ENCODE data around the gene GCAT.
A peak's percentile ranks its signal among the peaks of the same experiment; 100 is the strongest.

Gene GCAT

GRCh38 chr22:37807410-37808293, at the start of gene GCAT:
TSS of gene GCAT (plus strand) at chr22:37807934. CDS start at chr22:37807968, 34 bp downstream.
- peak; percentile 94 for DNase-seq

DNA sequence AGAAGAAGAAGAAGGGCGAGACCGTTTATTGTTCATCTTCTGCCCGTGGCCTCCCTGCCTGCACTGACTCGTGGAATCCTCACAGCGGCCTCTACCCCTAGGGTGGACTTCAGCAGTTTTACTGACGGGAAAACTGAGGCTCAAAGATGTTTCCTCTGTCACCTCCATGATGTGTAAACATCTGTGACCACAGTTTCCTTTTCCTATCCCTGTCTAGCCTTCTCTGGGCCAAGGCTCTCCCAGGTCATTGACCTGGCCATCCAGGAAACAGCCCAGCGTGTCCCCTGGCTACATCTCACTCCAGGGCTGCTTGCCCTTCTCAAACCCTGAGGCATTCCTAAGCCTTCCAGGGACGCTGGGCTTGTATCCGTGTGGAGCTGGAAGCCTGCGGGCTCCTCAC, 49.0 kb upstream of the GCAT start:
- no peak for DNase-seq

GRCh38 chr22:37759281-37759680, 48.5 kb upstream of the GCAT start:
- DNase-seq, result no peak

DNA sequence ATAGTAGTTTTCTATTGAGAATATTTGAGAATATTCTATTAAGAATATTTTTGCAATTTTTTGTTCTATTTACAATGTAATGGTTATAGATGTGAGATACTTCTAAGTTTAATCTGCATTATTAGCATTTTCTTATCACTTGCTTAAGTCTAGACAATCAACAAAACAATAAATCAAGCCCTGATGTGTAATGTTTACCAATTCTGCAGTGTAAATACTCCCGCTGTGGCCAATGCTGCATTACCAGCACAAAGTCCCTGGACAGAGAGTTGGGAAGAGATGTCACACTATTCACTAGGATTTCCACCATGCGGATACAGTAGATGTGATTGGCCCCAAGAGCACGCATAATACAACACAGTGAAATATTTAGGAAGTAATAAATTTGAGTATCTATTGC, 47.6 kb upstream of the GCAT start:
- DNase-seq, result no peak

DNA sequence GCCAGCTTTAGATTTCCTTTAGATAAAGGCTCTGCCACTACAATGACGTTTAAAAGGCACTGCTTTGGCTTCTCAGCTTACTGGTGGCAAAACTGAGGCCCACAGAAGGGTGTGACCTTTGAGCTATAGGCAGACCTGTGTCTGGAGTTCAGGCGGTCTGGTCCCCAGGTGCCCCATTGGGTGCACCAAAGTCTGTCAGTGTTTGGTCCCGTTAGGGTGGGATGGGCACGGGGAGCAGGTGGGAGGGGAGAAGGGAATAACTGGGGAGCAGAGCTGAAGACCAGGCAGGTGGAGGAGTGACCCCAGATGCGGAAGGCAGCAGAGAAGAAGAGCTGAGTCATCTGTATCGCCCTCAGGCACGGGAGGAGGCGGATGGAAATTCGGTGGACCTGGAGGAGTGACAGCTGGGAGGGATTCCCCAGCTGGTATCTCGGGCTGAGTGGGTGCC, 45.3 kb upstream of the GCAT start:
- DNase-seq, result no peak

DNA sequence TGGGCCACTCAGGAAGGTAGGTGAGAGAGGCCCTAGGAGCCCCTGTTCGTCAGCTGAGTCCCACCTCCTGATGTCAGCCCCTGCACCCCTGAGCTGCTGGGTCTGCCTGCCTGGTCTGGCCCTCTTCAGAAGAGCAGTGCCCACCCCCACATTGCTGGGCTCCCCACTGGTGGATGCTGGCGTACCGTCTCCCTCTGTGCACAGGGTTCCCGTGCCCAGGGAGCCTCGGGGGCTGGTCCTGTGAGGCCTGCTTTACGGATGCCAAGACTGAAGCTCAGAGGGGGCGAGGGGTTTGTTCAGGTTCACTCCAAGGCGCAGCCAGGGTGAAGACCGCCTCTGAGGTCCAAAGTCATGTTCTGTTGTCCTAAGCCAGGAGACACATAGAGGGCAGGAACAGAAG, 44.7 kb upstream of the GCAT start:
- DNase-seq, result no peak

DNA sequence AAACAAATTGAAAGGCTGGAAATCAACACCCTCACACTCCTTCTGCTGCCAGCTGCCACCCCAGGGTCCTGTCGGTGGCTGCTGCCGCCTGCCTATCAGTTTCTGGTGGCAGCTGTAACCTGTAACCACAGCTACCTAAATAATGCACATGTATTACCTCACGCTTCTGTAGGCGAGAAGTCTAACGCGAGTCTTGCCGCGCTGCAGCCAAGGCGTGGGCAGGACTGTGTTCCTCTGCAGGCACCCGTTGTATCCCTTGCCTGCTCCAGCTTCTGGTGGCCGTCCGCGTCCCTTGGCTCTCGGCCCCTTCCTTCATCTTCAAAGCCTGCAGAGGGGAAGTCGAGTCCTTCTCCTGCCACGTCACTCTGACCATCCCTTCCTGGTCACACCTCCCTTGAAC, 44.1 kb upstream of the GCAT start:
- DNase-seq, result no peak

GRCh38 chr22:37764622-37765021, 43.1 kb upstream of the GCAT start:
- DNase-seq, result no peak

GRCh38 chr22:37765498-37765897, 42.2 kb upstream of the GCAT start:
- DNase-seq, result no peak

GRCh38 chr22:37765953-37766576, 41.7 kb upstream of the GCAT start:
- no peak for DNase-seq

GRCh38 chr22:37768273-37768672, 39.5 kb upstream of the GCAT start:
- no peak for DNase-seq

DNA sequence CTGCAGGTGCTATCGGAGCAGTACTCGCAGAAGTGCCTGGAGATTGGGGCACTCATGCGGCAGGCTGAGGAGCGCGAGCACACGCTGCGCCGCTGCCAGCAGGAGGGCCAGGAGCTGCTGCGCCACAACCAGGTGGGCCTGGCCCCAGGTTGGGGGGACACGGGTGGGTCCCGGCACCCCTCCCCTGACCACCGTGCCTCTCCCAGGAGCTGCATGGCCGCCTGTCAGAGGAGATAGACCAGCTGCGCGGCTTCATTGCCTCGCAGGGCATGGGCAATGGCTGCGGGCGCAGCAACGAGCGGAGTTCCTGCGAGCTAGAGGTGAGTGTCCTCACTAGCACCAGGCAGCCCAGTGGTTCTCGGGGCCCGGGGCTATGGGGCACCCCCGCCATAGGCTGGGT, 38.7 kb upstream of the GCAT start:
- no peak for DNase-seq

DNA sequence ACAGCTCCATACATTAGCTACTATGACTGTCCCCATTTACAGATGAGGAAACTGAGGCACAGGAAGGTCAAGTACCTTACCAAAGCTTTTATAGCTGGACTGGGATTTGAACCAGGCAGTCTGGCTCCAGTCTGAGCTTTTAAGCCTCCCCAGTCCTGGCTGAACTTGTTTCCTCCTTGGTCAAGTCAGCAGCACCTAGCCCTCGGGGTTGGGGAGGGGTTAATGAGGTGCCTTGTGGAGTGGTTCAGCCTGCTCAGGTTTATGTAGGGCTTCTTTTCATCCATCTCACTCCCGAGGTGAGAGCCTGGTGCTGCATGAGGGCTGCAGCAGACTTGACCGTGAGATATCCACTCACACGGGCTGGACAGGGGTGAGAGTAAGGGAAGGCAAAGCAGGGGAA, 36.7 kb upstream of the GCAT start:
- no peak for DNase-seq

GRCh38 chr22:37771702-37772427, 35.9 kb upstream of the GCAT start:
- DNase-seq, result no peak

GRCh38 chr22:37774728-37775127, 33.0 kb upstream of the GCAT start:
- no peak for DNase-seq

GRCh38 chr22:37775785-37776638, 31.7 kb upstream of the GCAT start:
- DNase-seq, result no peak

DNA sequence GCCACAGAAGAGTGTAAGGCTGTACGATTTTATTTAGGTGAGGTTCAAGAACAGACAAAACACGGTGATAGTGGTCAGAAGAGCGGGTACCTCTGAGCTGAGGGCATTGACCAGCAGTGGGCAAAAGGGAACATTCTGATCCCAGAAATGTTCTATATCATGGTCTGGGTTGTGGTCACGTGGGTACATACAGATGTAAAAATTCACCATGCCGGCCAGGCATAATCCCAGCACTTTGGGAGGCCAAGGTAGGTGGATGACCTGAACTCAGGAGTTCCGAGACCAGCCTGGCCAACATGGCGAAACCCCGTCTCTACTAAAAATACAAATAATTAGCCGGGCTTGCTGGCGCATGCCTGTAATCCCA, 31.1 kb upstream of the GCAT start:
- no peak for DNase-seq

DNA sequence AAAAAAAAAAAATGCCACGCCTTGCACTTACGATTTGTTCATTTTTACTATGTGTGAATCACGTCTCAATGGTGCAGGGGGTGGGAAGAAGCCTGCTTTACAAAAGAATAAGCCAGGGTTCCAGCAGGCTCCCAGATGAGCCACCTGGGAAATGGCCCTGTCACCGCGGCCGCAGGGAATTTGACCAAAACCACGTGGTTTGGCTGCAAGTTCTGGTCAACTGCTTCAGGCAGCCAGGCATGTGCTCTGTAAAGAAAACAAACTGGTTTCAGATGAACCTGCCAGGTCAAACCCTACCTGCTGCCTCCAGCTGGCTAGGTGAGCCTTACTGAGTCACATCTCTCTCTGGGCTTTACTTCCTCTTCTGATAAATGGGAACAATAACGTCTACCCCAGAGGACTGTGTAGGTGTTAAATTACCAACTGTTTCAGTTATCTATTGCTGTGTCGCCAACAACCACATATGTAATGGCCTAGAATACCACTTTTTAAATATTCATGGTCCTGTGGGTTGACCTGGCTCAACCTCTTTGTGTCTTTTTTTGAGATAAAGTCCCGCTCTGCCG, 30.5 kb upstream of the GCAT start:
- DNase-seq, result no peak

DNA sequence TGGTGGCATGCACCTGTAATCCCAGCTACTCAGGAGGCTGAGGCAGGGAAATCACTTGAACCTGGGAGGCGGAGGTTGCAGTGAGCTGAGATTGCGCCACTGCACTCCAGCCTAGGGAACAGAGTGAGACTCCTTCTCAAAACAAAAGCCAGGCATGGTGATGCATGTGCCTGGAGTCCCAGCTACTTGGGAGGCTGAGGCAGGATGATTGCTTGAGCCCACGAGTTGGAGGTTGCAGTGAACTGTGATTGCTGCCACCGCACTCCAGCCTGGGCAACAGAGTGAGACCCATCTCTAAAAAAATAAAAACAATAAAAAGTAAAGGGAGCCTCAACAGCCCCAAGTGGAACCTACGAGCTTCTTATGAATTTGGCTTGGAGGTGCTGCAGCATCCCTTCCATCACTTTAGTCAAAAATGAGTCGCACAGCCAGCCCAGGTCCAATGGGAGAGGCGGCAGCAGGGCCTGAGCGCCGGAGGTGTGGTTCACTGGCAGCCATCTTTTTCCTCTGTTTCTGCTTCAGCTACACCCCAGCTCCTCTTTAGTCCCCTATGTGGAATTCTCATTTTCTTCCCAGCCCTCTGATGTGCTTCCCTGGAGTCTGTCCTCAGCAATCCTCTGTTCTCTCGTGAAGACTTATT, 29.2 kb upstream of the GCAT start:
- no peak for DNase-seq

DNA sequence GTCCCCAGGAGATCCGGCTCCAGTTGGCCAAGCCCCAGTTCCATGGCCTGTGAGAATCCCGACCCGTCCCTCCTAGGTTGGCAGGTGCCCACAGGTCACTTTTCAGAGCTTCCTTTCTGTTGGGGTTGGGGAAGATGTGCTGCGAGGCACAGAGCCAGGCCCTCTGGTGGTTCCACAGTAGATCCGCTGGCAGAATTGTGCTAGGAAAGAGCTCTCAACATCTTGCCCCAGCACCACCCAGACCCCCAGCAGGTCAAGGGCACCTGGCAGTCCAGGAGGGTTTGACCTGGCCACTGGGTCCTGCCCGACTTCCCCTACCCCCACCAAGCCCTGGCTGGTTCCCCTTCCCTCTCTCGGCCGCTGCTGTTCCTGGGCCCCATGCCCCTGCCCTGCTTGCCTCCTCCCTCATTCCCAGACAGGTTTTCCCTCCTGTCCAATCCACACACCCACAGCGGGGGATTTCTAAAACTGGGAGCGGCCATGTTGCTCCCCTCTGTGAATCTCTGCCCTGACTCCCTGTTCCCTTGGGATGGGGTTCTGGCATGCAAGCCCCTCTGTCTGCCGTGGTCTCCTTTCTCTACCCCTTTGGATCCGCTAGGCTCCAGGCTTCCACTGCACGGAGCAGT, 26.2 kb upstream of the GCAT start:
- DNase-seq, result no peak
